GM19397 (cell line): ENCODE measurements around the gene BBX.
"Not testable (repeated sequence)": the region's sequence is repeated elsewhere in the genome, so short reads cannot be mapped to it uniquely, and the experiment has no call there.

ENCODE experiments used
- ATAC-seq: cut with Tn5 transposase; IDR thresholded peaks from one replicate; pipeline ENCODE4 v1.9.1; 2021; ENCODE audit warnings: mild to moderate bottlenecking, moderate library complexity; ENCODE audit not compliant: unreplicated experiment

The BBX gene

DNA sequence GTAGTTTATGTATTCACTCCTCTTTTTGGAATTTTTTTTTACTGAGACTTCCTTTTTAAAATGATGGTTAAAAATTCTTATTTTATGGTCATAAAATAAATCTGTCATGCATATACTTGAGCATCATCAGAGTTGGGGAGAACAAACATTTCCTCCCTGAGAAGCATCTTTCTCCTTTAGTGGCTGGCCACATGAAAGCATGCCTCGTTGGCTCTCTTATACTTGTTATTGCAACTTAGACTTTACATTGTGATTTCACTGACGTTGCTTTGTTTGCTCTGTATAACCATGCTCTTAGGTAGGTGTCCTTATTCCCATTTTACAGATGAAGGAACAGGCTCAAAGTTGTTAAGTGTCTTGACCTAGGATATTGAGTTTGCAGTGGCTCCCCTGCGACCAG is 18.1 kb downstream of the BBX start:
- no peak for ATAC-seq

GRCh38 chr3:107542665-107543064 is 19.9 kb downstream of the BBX start:
- ATAC-seq: no peak

- ATAC-seq: no peak
Observed at GRCh38 chr3:107543666-107544065, 20.9 kb downstream of the BBX start.

DNA sequence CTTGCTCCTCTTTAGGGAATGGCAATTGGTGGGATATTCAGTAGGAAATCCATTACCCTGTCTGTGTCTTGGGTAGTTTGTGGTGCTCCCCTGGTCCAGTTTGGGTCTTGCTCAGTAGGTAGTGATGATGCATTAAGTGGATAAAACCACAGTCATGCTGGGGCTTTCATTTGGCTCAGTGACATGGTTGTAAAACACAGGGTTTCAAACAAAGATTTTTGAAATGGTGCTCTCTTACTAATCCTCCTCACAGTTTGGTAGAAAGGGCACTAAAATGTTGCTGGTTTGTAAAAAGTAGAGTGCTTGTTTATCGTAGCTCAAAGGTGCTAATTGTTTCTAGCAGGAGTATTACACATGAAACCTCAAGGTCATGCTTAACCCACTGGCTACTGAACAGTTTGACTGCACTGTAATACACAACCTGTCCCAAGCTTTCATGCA is 22.9 kb downstream of the BBX start:
- ATAC-seq: no peak

GRCh38 chr3:107548601-107549000 is 25.8 kb downstream of the BBX start:
- ATAC-seq: no peak

GRCh38 chr3:107555359-107555758 is 32.6 kb downstream of the BBX start:
- ATAC-seq: no peak

DNA sequence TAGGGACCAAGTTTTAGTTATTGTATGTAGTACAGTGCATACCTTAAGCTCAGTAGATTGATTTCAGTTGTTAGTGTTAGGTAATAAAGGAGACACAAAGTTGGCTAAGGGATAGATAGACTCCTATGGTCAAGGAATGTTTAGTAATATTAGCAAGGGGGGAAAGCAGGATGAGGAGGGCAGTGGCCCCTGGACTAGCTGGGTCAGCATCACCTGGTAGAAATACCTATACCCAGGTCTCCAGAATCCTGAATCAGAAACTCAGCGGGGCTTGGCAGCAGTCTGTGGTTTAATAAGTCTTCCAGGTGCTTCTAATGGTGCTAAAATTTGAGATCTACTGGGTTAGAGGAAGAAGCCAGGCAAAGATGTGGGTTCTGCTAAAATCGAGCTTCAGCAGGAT is 35.0 kb downstream of the BBX start:
- no peak for ATAC-seq

GRCh38 chr3:107560166-107560565 is 37.4 kb downstream of the BBX start:
- no peak for ATAC-seq

DNA sequence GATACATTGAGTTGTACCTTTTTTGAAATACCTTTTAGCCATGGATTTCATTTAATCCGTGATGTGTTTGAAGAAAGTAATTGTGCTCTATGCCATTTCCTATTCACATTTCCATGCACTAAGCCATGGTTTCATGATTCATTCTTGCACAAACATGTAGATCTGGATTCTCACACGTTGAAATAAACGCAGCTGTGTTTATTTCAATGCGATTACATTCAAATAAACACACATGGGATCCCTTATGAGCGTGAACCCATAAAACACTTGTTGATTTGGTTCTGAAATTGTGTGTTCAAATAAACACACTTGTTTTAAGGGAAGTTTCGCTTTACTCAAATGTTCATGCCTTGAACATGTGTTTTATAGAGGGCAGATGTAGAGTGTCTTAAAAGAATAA is 39.2 kb downstream of the BBX start:
- ATAC-seq: no peak

GRCh38 chr3:107562969-107563529 is 40.3 kb downstream of the BBX start:
- ATAC-seq: no peak

DNA sequence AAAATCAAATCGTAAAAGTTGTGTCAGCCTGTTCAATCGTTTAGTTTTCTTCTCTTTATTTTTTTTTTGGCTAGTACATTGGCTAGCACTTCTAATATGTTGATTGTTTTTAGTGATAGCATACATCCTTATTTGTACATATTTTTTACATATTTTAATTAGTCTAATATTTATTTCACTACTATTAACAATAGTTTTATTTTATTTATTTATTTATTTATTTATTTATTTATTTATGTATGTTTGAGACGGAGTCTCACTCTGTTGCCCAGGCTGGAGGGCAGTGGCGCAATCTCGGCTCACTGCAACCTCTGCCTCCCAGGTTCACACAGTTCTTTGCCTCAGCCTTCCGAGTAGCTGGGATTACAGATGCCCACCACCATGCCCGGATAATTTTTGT is 42.5 kb downstream of the BBX start:
- ATAC-seq: not testable (repeated sequence)

GRCh38 chr3:107571089-107571488 is 48.3 kb downstream of the BBX start:
- not testable (repeated sequence) for ATAC-seq

GRCh38 chr3:107571492-107571891 is 48.7 kb downstream of the BBX start:
- ATAC-seq: not testable (repeated sequence)

DNA sequence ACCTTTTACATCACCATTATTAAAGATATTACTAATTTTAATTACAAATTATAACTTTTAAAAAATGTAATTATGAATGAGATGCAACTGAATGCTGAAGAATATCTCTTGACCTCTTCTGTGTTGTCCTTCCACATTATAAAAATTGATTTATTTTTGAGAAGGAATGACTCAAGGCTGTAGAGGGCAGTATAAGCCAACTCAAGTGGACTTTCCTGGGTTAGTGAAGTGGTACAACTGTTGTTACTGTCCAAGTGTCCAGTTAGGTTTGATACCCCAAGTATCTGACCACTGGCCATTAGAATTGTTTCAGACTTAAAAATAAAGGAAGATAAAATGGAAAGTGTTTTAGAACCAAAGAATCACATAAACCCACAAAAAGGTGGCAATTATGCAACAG is 51.9 kb downstream of the BBX start:
- peak; percentile 57 for ATAC-seq

DNA sequence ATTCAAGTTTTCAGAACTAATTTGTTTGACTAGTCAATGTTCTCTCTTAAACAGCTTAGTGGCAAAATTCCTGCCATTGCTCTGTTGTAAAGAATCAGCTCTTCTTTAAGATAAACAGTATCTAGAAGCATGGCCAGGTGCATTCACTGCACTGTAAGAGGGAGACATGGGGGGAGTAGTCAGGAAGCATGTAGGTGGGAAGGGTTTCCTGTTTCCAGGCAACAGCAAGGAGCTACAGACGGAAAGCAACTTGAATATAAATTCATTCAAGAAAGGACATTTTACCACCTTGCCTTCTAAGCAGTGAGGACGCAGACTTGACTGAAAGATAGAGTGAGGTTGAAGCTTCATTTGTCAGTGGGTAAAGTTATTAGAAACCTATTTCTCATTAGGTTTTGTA is 55.3 kb downstream of the BBX start:
- ATAC-seq: no peak

- no peak for ATAC-seq
Observed at GRCh38 chr3:107578523-107578922, 55.8 kb downstream of the BBX start.

DNA sequence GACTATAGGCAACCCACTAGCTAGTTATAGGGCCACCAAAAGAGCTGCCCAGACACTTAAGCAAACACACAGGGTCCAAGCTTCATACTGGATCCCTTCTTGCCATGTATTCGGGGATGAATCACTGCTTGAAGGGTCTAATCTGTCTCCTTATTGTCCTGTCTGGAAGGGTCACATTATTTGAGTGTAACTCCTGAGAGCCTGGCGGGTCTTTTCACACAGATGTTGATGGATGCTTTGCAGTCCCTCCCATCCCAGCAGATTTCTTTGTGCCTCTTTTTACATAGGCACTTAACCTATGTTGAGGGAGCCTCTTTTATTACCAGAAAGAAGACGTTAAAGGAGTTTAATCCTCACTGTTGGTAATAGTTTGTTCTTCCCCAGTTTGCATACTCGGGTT is 56.6 kb downstream of the BBX start:
- ATAC-seq: no peak

DNA sequence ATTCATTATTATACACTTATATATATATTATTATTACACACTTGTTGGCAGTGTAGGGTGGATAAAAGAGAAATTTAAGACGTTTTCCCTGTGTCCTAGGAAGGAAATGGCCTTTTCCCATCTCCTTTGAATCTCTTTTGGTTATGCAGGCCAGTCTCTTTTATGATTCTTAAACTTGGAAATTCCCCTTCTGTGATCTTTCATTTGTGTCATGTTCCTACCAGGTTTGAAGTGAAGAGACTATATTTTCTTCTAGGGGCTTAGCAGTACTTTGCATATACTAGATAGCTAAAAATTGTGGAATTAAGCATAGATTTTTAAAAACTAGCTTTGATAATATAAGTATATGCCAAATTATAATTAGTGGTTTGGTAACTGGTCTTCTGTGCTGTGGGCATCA is 58.5 kb downstream of the BBX start:
- no peak for ATAC-seq

DNA sequence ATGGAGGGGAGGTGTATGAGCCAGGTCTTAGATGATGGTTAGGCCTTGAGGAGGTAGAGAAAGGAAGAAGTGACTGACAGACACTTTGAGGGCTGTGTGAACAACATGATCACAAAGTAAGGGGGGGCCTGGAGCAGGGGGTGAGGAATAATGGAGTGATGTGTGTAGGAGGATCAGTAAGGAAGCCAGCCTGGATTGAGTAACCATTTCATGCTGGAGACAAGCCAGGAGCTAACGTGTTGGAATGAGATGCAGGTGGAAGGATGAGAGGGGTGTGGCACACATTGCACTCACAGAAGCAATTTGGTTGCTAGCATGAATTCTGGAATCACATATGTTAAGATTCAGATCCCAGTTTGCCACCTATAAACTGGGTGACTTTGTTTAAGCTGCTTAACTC is 65.5 kb downstream of the BBX start:
- no peak for ATAC-seq

GRCh38 chr3:107589454-107589853 is 66.7 kb downstream of the BBX start:
- no peak for ATAC-seq

GRCh38 chr3:107590786-107591185 is 68.0 kb downstream of the BBX start:
- no peak for ATAC-seq

GRCh38 chr3:107592073-107592472 is 69.3 kb downstream of the BBX start:
- no peak for ATAC-seq

DNA sequence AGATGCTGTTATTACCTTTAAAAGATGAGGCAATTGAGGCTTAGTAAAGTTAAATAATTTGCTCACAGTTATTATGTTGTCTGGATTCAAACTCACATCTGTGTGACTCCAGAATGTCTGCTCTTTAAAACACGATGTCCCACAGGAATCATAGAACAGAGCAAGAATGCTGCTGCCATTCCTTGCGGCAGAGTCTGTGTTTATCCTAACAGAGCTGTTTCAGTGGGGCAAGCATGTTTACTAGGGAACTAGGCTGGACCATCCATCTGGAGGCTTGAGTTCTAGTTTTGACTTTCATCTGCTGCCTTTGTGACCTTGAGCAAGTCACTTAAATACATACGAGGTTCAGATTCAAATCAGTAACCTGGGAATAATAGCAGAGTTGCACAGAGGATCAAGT is 72.1 kb downstream of the BBX start:
- ATAC-seq: no peak

GRCh38 chr3:107596639-107597038 is 73.9 kb downstream of the BBX start:
- no peak for ATAC-seq
